GM18505 (cell line): ENCODE measurements around the gene XG.
"Not testable (repeated sequence)": the region's sequence is repeated elsewhere in the genome, so short reads cannot be mapped to it uniquely, and the experiment has no call there.

Experiments used
- ATAC-seq: cut with Tn5 transposase; IDR thresholded peaks from one replicate; pipeline ENCODE4 v1.9.1; 2021; ENCODE audit not compliant: unreplicated experiment
- POLR2A ChIP-seq: IDR thresholded peaks from 4 replicates; pipeline ENCODE4 v1.6.1; 2011; ENCODE audit warnings: borderline replicate concordance; ENCODE audit not compliant: insufficient read depth, insufficient read length; ENCODE audit errors: extremely low read depth

The XG gene

GRCh38 chrX:2756548-2756947, 4.7 kb downstream of the XG start:
- no peak for TF ChIP-seq POLR2A
- ATAC-seq, result no peak

GRCh38 chrX:2761246-2761645, 9.4 kb downstream of the XG start:
- no peak for ATAC-seq
- no peak for TF ChIP-seq POLR2A

- ATAC-seq, result not testable (repeated sequence)
Measured at GRCh38 chrX:2762671-2763070, 10.8 kb downstream of the XG start.

GRCh38 chrX:2764766-2765548, 13.1 kb downstream of the XG start:
- not testable (repeated sequence) for ATAC-seq

- ATAC-seq, result no peak
Measured at GRCh38 chrX:2765549-2765830, 13.7 kb downstream of the XG start.

GRCh38 chrX:2766906-2767305, 15.1 kb downstream of the XG start:
- no peak for ATAC-seq
- TF ChIP-seq POLR2A, result no peak

More at GRCh38 chrX:2765549-2765830, 13.7 kb downstream of the XG start:
- TF ChIP-seq POLR2A, result no peak

- ATAC-seq, result no peak
- no peak for TF ChIP-seq POLR2A
Measured at GRCh38 chrX:2767631-2768455, 16.0 kb downstream of the XG start.

- no peak for ATAC-seq
Measured at GRCh38 chrX:2769615-2770014, 17.8 kb downstream of the XG start.

GRCh38 chrX:2773166-2774055, 21.6 kb downstream of the XG start:
- not testable (repeated sequence) for ATAC-seq

More at GRCh38 chrX:2769615-2770014, 17.8 kb downstream of the XG start:
- TF ChIP-seq POLR2A, result no peak

GRCh38 chrX:2774057-2774456, 22.2 kb downstream of the XG start:
- ATAC-seq, result no peak
- TF ChIP-seq POLR2A, result no peak

GRCh38 chrX:2774776-2775175, 22.9 kb downstream of the XG start:
- no peak for TF ChIP-seq POLR2A
- no peak for ATAC-seq

GRCh38 chrX:2780472-2781225, 28.8 kb downstream of the XG start:
- ATAC-seq, result not testable (repeated sequence)

- no peak for TF ChIP-seq POLR2A
- ATAC-seq, result no peak
Measured at GRCh38 chrX:2781226-2781571, 29.4 kb downstream of the XG start.
